H1 (cell line): ENCODE results near the gene CLRN2. TPM values are rescaled to one million over a fixed set of nuclear protein-coding genes. Genes with fewer than 3 reads are reported as not detected.

Experiments
- CTCF ChIA-PET: fragments of 300-600 bp; sonication (Branson Sonifier 250); formaldehyde crosslinking; loops from one replicate; lab custom pipeline; 2021; ENCODE audit not compliant: partially characterized antibody; lab: Charles Lee
- POLR2A ChIA-PET: fragments of 300-600 bp; sonication (Branson Sonifier 250); formaldehyde crosslinking; loops from one replicate; lab custom pipeline; 2021; ENCODE audit warnings: inconsistent platforms; ENCODE audit not compliant: partially characterized antibody; lab: Charles Lee
- DNase-seq, 2 experiments: peaks; one replicate each; pipeline versions ENCODE4 v3.0.0 to v3.0.0-alpha.2; 2010 to 2022; ENCODE audit warnings: low spot score in 2 of 2, low read depth in 1 of 2, mixed read lengths in 1 of 2
- FAIRE-seq: peaks from 2 replicates; lab custom pipeline; 2011; peaks lifted over from hg19 to GRCh38; lab: Jason Lieb, UNC
- H2AFZ ChIP-seq: 2 replicates; pipeline ENCODE4 v1.8.1; 2012; ENCODE audit warnings: low read length, inconsistent platforms
- H2AK5ac ChIP-seq: 2 replicates; pipeline ENCODE4 v1.6.1; 2013; ENCODE audit warnings: low read depth, low read length
- H2BK120ac ChIP-seq: replicated peaks from 2 replicates; pipeline ENCODE3; 2013; ENCODE audit warnings: low read depth, low read length, inconsistent platforms
- H2BK12ac ChIP-seq: 2 replicates; pipeline ENCODE4 v1.6.1; 2013; ENCODE audit warnings: low read depth, low read length
- H2BK15ac ChIP-seq: 2 replicates; pipeline ENCODE4 v1.6.1; 2013; ENCODE audit warnings: low read length
- H2BK20ac ChIP-seq: 2 replicates; pipeline ENCODE4 v1.6.1; 2013; ENCODE audit warnings: low read length
- H2BK5ac ChIP-seq: 2 replicates; pipeline ENCODE4 v1.6.1; 2013; ENCODE audit warnings: low read depth, low read length
- H3K14ac ChIP-seq: 2 replicates; pipeline ENCODE4 v1.6.1; 2013; ENCODE audit warnings: inconsistent platforms; ENCODE audit not compliant: insufficient read length
- H3K18ac ChIP-seq: 2 replicates; pipeline ENCODE4 v1.6.1; 2013; ENCODE audit warnings: low read length; ENCODE audit errors: extremely low read depth
- H3K23ac ChIP-seq: 2 replicates; pipeline ENCODE4 v1.6.1; 2013; ENCODE audit warnings: inconsistent platforms; ENCODE audit not compliant: insufficient read length
- H3K23me2 ChIP-seq: 2 replicates; pipeline ENCODE4 v1.6.1; 2013; ENCODE audit warnings: low read depth, low read length
- H3K27ac ChIP-seq: 2 replicates; pipeline ENCODE4 v1.6.1; 2011; ENCODE audit warnings: low read depth, low read length, inconsistent platforms
- H3K27me3 ChIP-seq, 4 experiments: replicated peaks in 1 of 4; 1 replicate in 1 of 4; 2 replicates in 3 of 4; pipeline versions ENCODE4 v1.6.1 to v1.8.1; 2011 to 2013; ENCODE audit warnings: low read length in 3 of 4, mild to moderate bottlenecking in 3 of 4, inconsistent platforms in 2 of 4, mixed read lengths in 2 of 4, moderate library complexity in 1 of 4; ENCODE audit not compliant: control insufficient read depth in 3 of 4, insufficient read depth in 3 of 4; ENCODE audit errors: extremely low read depth in 1 of 4
- H3K36me3 ChIP-seq, 4 experiments: 2 replicates each; pipeline versions ENCODE4 v1.6.1 to v1.8.1; 2011 to 2013; ENCODE audit warnings: mild to moderate bottlenecking in 4 of 4, low read length in 3 of 4, moderate library complexity in 2 of 4, control low read depth in 1 of 4, inconsistent platforms in 1 of 4; ENCODE audit not compliant: insufficient read depth in 4 of 4, control insufficient read depth in 2 of 4
- H3K4ac ChIP-seq: replicated peaks from 2 replicates; pipeline ENCODE3; 2013; ENCODE audit warnings: low read length, low read depth, mixed read lengths, inconsistent platforms; ENCODE audit not compliant: insufficient read length
- H3K4me1 ChIP-seq, 4 experiments: replicated peaks in 1 of 4; 1 replicate in 1 of 4; 2 replicates in 3 of 4; pipeline versions ENCODE4 v1.6.1 to v1.8.1; 2011 to 2013; ENCODE audit warnings: low read length in 3 of 4, inconsistent platforms in 2 of 4, mixed read lengths in 1 of 4; ENCODE audit not compliant: insufficient read depth in 4 of 4, control insufficient read depth in 3 of 4
- H3K4me2 ChIP-seq, 2 experiments: 2 replicates each; pipeline versions ENCODE4 v1.6.1 to v1.8.1; 2011 to 2013; ENCODE audit warnings: low read depth in 2 of 2, low read length in 2 of 2, control low read depth in 1 of 2, inconsistent platforms in 1 of 2, mild to moderate bottlenecking in 1 of 2; ENCODE audit not compliant: insufficient read depth in 1 of 2
- H3K4me3 ChIP-seq, 4 experiments: fragments of 200-600, 300-600 bp in 1 of 4; sonication (generic), shearing (Covaris generic), sonication (Bioruptor Twin) in 1 of 4; 2 replicates each; pipeline versions ENCODE4 v1.5.1 to v1.8.1; 2011 to 2016; ENCODE audit warnings: low read length in 4 of 4, low read depth in 3 of 4, control low read depth in 2 of 4, inconsistent platforms in 2 of 4, mild to moderate bottlenecking in 2 of 4, mixed read lengths in 1 of 4, moderate library complexity in 1 of 4; ENCODE audit not compliant: insufficient read depth in 2 of 4; ENCODE audit errors: extremely low read depth in 1 of 4
- H3K56ac ChIP-seq: replicated peaks from 2 replicates; pipeline ENCODE3; 2013; ENCODE audit warnings: low read depth, mild to moderate bottlenecking, mixed read lengths, low read length, inconsistent platforms; ENCODE audit not compliant: insufficient read length
- H3K79me1 ChIP-seq: 2 replicates; pipeline ENCODE4 v1.6.1; 2013; ENCODE audit warnings: low read depth, low read length, control low read depth
- H3K79me2 ChIP-seq, 2 experiments: 2 replicates each; pipeline versions ENCODE4 v1.6.1 to v1.8.1; 2012 to 2013; ENCODE audit warnings: low read length in 2 of 2, mild to moderate bottlenecking in 2 of 2, inconsistent platforms in 1 of 2; ENCODE audit not compliant: insufficient read depth in 2 of 2, control insufficient read depth in 1 of 2
- H3K9ac ChIP-seq, 4 experiments: replicated peaks in 1 of 4; 1 replicate in 1 of 4; 2 replicates in 3 of 4; pipeline versions ENCODE4 v1.6.1 to v1.8.1; 2011 to 2013; ENCODE audit warnings: low read depth in 3 of 4, low read length in 3 of 4, control low read depth in 2 of 4, mild to moderate bottlenecking in 2 of 4, moderate library complexity in 2 of 4, inconsistent platforms in 1 of 4; ENCODE audit errors: extremely low read depth in 1 of 4
- H3K9me3 ChIP-seq, 2 experiments: 2 replicates each; pipeline versions ENCODE4 v1.6.1 to v1.8.1; 2012 to 2013; ENCODE audit warnings: mild to moderate bottlenecking in 2 of 2, moderate library complexity in 2 of 2, control low read depth in 1 of 2, inconsistent platforms in 1 of 2, low read depth in 1 of 2, low read length in 1 of 2, mixed read lengths in 1 of 2; ENCODE audit not compliant: insufficient read depth in 2 of 2
- H4K20me1 ChIP-seq, 2 experiments: replicated peaks in 1 of 2; 2 replicates each; pipeline versions ENCODE3 to v1.8.1; 2011 to 2013; ENCODE audit warnings: inconsistent platforms in 2 of 2, low read length in 2 of 2, mild to moderate bottlenecking in 1 of 2; ENCODE audit not compliant: insufficient read depth in 2 of 2, control insufficient read depth in 1 of 2
- H4K5ac ChIP-seq: 2 replicates; pipeline ENCODE4 v1.6.1; 2013; ENCODE audit warnings: low read length, low read depth, mixed read lengths, inconsistent platforms; ENCODE audit not compliant: insufficient read length
- H4K8ac ChIP-seq: 2 replicates; pipeline ENCODE4 v1.8.0; 2013; ENCODE audit warnings: mild to moderate bottlenecking, moderate library complexity, low read length, inconsistent platforms; ENCODE audit not compliant: insufficient read depth; ENCODE audit errors: extremely low read depth
- H4K91ac ChIP-seq: replicated peaks from 2 replicates; pipeline ENCODE3; 2013; ENCODE audit warnings: low read length, mixed read lengths, inconsistent platforms; ENCODE audit not compliant: insufficient read length
- BACH1 ChIP-seq: IDR thresholded peaks from 2 replicates; pipeline ENCODE4 v1.6.1; 2012; ENCODE audit warnings: low read length, improper control_type of control experiment
- BRCA1 ChIP-seq: IDR thresholded peaks from 2 replicates; pipeline ENCODE4 v1.6.1; 2012; ENCODE audit warnings: low read depth, low read length, improper control_type of control experiment
- CBX8 ChIP-seq: fragments of 300-800, 300-1000 bp; sonication (generic); IDR thresholded peaks from 2 replicates; pipeline ENCODE4 v1.7.1; 2016; ENCODE audit warnings: low read depth, low read length, borderline replicate concordance
- EZH2 ChIP-seq: fragments of 200-600 bp; sonication (generic); IDR thresholded peaks from 2 replicates; pipeline ENCODE4 v1.7.1; 2012; ENCODE audit warnings: low read depth, mild to moderate bottlenecking, moderate library complexity, low read length, inconsistent platforms; ENCODE audit not compliant: severe bottlenecking
- FOSL1 ChIP-seq: IDR thresholded peaks from 2 replicates; pipeline ENCODE4 v1.6.1; 2011; ENCODE audit warnings: mild to moderate bottlenecking, low read depth, low read length, moderate library complexity; ENCODE audit not compliant: insufficient read depth
- HDAC2 ChIP-seq, 2 experiments: fragments of 300-600 bp in 1 of 2; sonication (generic) in 1 of 2; IDR thresholded peaks; 2 replicates each; pipeline ENCODE4 v1.6.1; 2011 to 2012; ENCODE audit warnings: low read depth in 2 of 2, low read length in 2 of 2, mild to moderate bottlenecking in 2 of 2, moderate library complexity in 2 of 2, borderline replicate concordance in 1 of 2, inconsistent platforms in 1 of 2
- NANOG ChIP-seq: IDR thresholded peaks from 2 replicates; pipeline ENCODE4 v1.6.1; 2011; ENCODE audit warnings: low read length, low read depth, mild to moderate bottlenecking, inconsistent platforms; ENCODE audit not compliant: insufficient read depth, poor library complexity, severe bottlenecking
- NRF1 ChIP-seq: IDR thresholded peaks from 2 replicates; pipeline ENCODE4 v1.6.1; 2011; ENCODE audit warnings: mild to moderate bottlenecking, low read depth, low read length, improper control_type of control experiment
- PHF8 ChIP-seq: fragments of 200-600 bp; sonication (generic); conservative IDR thresholded peaks from 2 replicates; pipeline ENCODE4 v1.7.1; 2012; ENCODE audit warnings: low read depth, mild to moderate bottlenecking, inconsistent platforms, low read length, moderate library complexity
- POLR2A ChIP-seq, 2 experiments: IDR thresholded peaks; 1 replicate in 1 of 2; 2 replicates in 1 of 2; pipeline ENCODE4 v1.6.1; 2011; ENCODE audit warnings: low read depth in 2 of 2, low read length in 2 of 2, mild to moderate bottlenecking in 2 of 2; ENCODE audit errors: control extremely low read depth in 1 of 2
- SP1 ChIP-seq: IDR thresholded peaks from 2 replicates; pipeline ENCODE4 v1.6.1; 2011; ENCODE audit warnings: low read depth, low read length
- TCF12 ChIP-seq: IDR thresholded peaks from 2 replicates; pipeline ENCODE4 v1.6.1; 2011; ENCODE audit warnings: low read depth, mild to moderate bottlenecking, low read length
- YY1 ChIP-seq: IDR thresholded peaks from 2 replicates; pipeline ENCODE4 v1.6.1; 2011; ENCODE audit warnings: low read depth, mild to moderate bottlenecking, low read length
- polyA plus RNA-seq, 7 experiments: library from polyadenylated mRNA; depleted of rRNA in 3 of 7; stranded (reverse) in 5 of 7; unstranded in 2 of 7; fragments of >200 nt in 5 of 7; fragments of 200-250 nt in 2 of 7; gene quantifications; 1 replicate in 5 of 7; 2 replicates in 1 of 7; 4 replicates in 1 of 7; pipeline versions ENCODE4 v1.2.1 to v1.2.3, GENCODE V29; 2011 to 2013; ENCODE audit warnings: missing spikeins in 2 of 7, mixed read lengths in 2 of 7
- total RNA-seq: library from RNA; stranded (reverse); fragmentation: NEBNext Ultra II Directional; extraction: Animal tissue kit (Norgen Biotek cat#: 25700); gene quantifications from 2 replicates; pipeline ENCODE4 v1.2.1, GENCODE V29; 2021
- TF ChIP-seq, protein P1 (sequence below): IDR thresholded peaks from 2 replicates; pipeline ENCODE4 v1.6.1; 2012; ENCODE audit warnings: inconsistent platforms
- TF ChIP-seq, protein P2 (sequence below): IDR thresholded peaks from 2 replicates; pipeline ENCODE4 v1.6.1; 2011; ENCODE audit warnings: low read depth, mild to moderate bottlenecking, low read length; ENCODE audit not compliant: insufficient read depth

Gene CLRN2
- total and polyA plus RNA-seq, 2 of the 8 experiments (the other 6 are each of a cell fraction or from before 2014, with no cell fraction given), result not detected

DNA sequence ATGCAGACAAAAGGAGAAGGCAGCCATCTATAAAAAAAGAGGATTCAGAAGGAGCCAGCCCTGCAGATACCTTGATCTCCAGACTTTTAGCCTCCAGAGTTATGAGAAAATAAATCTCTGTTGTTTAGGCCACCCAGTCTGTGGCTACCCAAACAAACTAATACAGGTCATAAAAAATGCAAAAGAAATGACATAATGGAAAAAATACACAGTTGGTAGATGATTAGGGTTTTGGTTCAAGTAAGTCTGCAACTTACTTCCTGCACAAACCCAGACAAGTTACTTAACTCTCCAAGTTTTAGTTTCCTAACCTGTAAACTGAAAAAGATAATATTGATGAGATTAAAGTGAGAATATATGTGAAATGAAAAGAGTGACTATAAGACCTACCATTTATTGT is 14.4 kb upstream of the CLRN2 start:
- H4K20me1 ChIP-seq, result no peaks in the 10 kb centered on the region
- no peaks in the 10 kb centered on the region for H3K4me1 ChIP-seq
- no peak overlapping the region for H2BK20ac ChIP-seq
- H3K4me3 ChIP-seq, result no peak overlapping the region
- H3K79me2 ChIP-seq, result no peaks in the 10 kb centered on the region
- H2AFZ ChIP-seq, result no peak overlapping the region
- no peak overlapping the region for H3K4me2 ChIP-seq
- H3K79me1 ChIP-seq, result no peaks in the 10 kb centered on the region
- ChIA-PET POLR2A (no interaction called here), CTCF (no interaction called here)
- no peak overlapping the region for H2BK5ac ChIP-seq
- no peak overlapping the region for H2AK5ac ChIP-seq
- no peak overlapping the region for H4K5ac ChIP-seq
- H3K27ac ChIP-seq, result no peak overlapping the region
- H3K27me3 ChIP-seq, result no peaks in the 10 kb centered on the region
- no peak overlapping the region for H4K91ac ChIP-seq
- no peak for DNase-seq
- H3K9ac ChIP-seq, result no peak overlapping the region
- H4K8ac ChIP-seq, result no peak overlapping the region
- H3K4ac ChIP-seq, result no peak overlapping the region
- H3K23me2 ChIP-seq, result no peaks in the 10 kb centered on the region
- H3K14ac ChIP-seq, result no peak overlapping the region
- TF ChIP-seq POLR2A (IDR thresholded peaks at IDR 0.05; ENCODE audit: control extremely low read depth in 1 of 2, low read depth in 2 of 2, low read length in 2 of 2) (no peak), NRF1 (no peak), PHF8 (no peak), FOSL1 (no peak), BACH1 (no peak), NANOG (no peak), BRCA1 (no peak), YY1 (no peak), EZH2 (no peak), SP1 (no peak), HDAC2 (IDR thresholded peaks at IDR 0.05; ENCODE audit: borderline replicate concordance in 1 of 2, low read depth in 2 of 2, low read length in 2 of 2) (no peak), TCF12 (no peak), CBX8 (no peak)
- TF ChIP-seq, protein P1, sequence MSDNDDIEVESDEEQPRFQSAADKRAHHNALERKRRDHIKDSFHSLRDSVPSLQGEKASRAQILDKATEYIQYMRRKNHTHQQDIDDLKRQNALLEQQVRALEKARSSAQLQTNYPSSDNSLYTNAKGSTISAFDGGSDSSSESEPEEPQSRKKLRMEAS, result no peak
- TF ChIP-seq, protein P2, sequence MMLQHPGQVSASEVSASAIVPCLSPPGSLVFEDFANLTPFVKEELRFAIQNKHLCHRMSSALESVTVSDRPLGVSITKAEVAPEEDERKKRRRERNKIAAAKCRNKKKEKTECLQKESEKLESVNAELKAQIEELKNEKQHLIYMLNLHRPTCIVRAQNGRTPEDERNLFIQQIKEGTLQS, result no peak
- H3K18ac ChIP-seq, result no peak overlapping the region
- no peak overlapping the region for H2BK12ac ChIP-seq
- peaks cover 0 to 12% (median 0%) of the 10 kb centered on the region in 4 experiments; a peak in 4 of 8 replicates for H3K36me3 ChIP-seq
- H3K56ac ChIP-seq, result no peak overlapping the region
- no peak overlapping the region for H2BK15ac ChIP-seq
- FAIRE-seq, result no peak
- no peak overlapping the region for H3K23ac ChIP-seq
- no peak overlapping the region for H2BK120ac ChIP-seq
- no peaks in the 10 kb centered on the region for H3K9me3 ChIP-seq
